Activated CD8-positive, alpha-beta T cell treated with anti-CD3 and anti-CD28 coated beads, Interleukin-2, amount 10 ng/mL, durations not matched to agents 7 days and 5 days (primary cell): ENCODE data around the gene VSIR. TPM values are rescaled to one million over a fixed set of nuclear protein-coding genes. Genes with fewer than 3 reads are reported as not detected.

Source experiments
- ATAC-seq: fragments of 150-1000 bp; cut with Tn5 transposase; one replicate; pipeline ENCODE4 v1.10.0; 2021; ENCODE audit warnings: moderate library complexity
- CTCF ChIA-PET: fragments of 350-600 bp; sonication (Branson Sonifier 250); formaldehyde crosslinking; loops from one replicate; lab custom pipeline; 2021; ENCODE audit warnings: antibody characterized with exemption; lab: Charles Lee
- POLR2A ChIA-PET: fragments of 350-600 bp; sonication (Branson Sonifier 250); formaldehyde crosslinking; loops from one replicate; lab custom pipeline; 2021; ENCODE audit warnings: antibody characterized with exemption; lab: Charles Lee
- DNase-seq: peaks from one replicate; pipeline ENCODE4 v3.0.0-alpha.2; 2020
- H3K27ac Mint-ChIP-seq: one replicate; pipeline ENCODE4 v1.8.0; 2021; ENCODE audit warnings: mild to moderate bottlenecking, mixed read lengths
- H3K27me3 Mint-ChIP-seq: one replicate; pipeline ENCODE4 v1.8.0; 2021; ENCODE audit warnings: low read depth, mixed read lengths
- H3K36me3 Mint-ChIP-seq: one replicate; pipeline ENCODE4 v1.8.0; 2021; ENCODE audit warnings: low read depth, mixed read lengths
- H3K4me1 Mint-ChIP-seq: one replicate; pipeline ENCODE4 v1.8.0; 2021; ENCODE audit warnings: low read depth, mixed read lengths
- H3K4me3 Mint-ChIP-seq: one replicate; pipeline ENCODE4 v1.8.0; 2021; ENCODE audit warnings: mild to moderate bottlenecking, mixed read lengths
- H3K9me3 Mint-ChIP-seq: one replicate; pipeline ENCODE4 v1.8.0; 2022; ENCODE audit warnings: mixed read lengths; ENCODE audit not compliant: insufficient read depth
- total RNA-seq, 2 experiments: library from RNA; stranded (reverse); gene quantifications; one replicate each; pipeline ENCODE4 v1.2.3, GENCODE V29; 2021

The VSIR gene
- 100 to 1,000 TPM; 127 to 133 TPM for total RNA-seq

DNA sequence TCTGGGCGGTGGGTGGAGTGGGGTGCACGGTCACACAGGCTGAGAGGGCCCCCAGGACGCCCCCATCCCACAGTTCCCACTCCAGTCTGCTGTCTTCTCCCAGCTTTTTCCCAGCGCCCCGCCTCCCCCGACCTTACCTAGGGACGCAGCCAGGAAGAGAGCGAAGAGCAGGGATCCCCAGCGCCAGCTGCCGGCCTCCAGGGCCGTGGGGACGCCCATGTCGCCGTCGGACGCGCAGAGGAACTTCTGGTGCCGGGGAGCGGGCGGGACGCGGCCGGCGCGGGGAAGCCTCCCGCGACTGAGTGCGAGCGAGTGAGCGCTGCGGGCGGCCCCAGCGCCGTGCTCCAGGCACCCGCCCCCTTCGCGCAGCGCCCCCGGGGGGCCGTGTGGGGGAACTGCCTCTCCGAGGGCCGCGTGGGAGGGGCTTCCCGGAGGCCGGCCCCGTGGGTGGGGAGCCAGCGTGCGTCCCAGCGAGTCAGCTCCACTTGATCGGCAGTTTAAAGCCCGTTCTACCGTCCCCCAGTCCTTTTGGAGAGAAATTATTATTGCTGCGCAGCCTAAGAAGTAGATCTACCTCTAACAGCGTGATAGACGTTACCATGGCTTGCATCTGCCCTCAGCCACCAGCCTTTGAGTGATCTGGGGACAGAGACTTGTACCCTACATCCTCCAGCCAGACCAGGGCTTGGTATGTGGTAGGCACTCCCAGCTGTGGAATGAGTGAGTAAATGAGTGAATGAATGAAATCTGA, at the start of gene VSIR:
Gene VSIR (minus strand): TSS at position 300 of the 751 bp plus-strand sequence. CDS start 81 bp downstream, at position 219.
- DNase-seq (peak; percentile 94), ATAC-seq (peak; percentile 77)
- Mint-ChIP-seq H3K36me3 (peaks cover 40% of the 10 kb centered on the region), H3K9me3 (no peaks in the 10 kb centered on the region), H3K4me3 (peak within 1 kb of the TSS; percentile 80), H3K27ac (peak within 1 kb of the TSS; percentile 90), H3K27me3 (no peaks in the 10 kb centered on the region), H3K4me1 (peaks cover 81% of the 10 kb centered on the region)
- CTCF ChIA-PET: interaction anchor here (0.6 to 14.5 kb wide), 33 partner anchors 9 to 459 kb away, joined by 3 to 186 read pairs (median 4); partner anchors contain the start of gene PSAP
- POLR2A ChIA-PET: interaction anchor here (0.7 to 8.4 kb wide), 21 partner anchors 9 to 132 kb away, joined by 3 to 87 read pairs (median 5); no protein-coding TSS in a partner anchor

DNA sequence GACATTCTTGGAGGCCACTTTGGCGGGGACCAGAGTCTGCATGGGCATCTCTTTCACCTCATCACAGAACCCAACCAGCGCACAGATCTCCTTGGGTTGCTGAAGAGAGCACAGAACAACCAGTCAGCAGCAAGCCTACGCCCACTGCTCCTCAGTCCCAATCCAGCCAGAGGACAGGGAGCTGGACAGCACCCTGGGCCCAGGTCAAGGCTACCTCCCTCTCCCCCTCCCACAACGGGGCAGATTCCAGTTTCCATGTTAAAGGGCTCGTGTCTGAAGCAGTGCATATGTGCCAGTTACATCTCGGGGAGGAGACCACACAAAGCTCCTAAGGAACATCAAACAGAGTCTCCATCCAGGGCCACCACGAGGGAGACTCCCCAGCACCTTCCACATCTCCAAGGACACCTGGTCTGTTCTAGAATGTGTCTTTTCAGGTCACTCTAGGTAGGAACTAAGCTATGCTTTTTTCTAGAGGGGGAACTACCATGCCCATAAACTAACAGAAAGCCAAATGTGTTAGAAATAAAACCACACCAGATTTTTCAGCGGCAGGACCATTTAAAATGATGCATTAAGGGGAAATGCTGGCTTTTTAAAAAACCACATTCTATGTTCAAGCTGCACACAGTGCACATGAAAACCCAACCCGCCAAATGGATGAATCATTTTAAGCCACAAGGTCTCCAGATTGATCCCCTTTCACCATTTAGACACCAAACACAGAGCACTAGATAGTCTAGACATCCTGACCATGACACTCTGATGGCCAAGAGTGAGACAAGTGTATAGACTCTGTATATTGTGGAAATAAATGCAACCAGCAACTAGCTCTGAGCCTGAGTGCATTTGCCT, 48.8 kb upstream of the VSIR start:
- peak; percentile 59 for DNase-seq
- CTCF ChIA-PET: interaction anchor here (0.8 to 1.9 kb wide), 11 partner anchors 8 to 226 kb away, joined by 3 to 18 read pairs (median 4); partner anchors contain the start of gene PSAP
- H3K4me3 Mint-ChIP-seq: no peak overlapping the region
- peak; percentile 82 for ATAC-seq
- H3K9me3 Mint-ChIP-seq: no peaks in the 10 kb centered on the region
- H3K36me3 Mint-ChIP-seq: peaks cover 51% of the 10 kb centered on the region
- peak overlapping the region; percentile 6 for H3K27ac Mint-ChIP-seq
- no peaks in the 10 kb centered on the region for H3K27me3 Mint-ChIP-seq
- H3K4me1 Mint-ChIP-seq: peaks cover 22% of the 10 kb centered on the region
- POLR2A ChIA-PET: no interaction called here

DNA sequence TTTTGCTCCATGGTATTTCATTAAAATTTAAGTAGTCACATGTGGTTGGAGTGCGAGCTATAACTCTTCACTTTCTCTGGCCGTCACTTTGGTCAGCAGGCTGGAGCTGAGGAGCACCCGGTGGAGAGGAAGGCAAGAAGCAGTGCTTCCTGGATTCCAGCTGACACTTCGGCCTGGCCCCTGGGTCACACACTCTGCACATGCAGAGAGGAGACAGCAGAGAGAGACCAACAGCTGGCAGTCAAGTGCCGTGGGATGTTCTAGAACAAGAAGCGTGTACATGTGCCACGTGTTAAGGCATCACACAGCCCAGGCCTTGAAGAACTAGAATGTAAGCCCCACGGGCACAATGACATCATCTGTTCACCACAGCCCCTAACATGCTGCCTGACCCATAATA, 47.6 kb upstream of the VSIR start:
- no peak for DNase-seq
- Mint-ChIP-seq H3K27ac (no peak overlapping the region), H3K27me3 (no peaks in the 10 kb centered on the region), H3K4me1 (peaks cover 22% of the 10 kb centered on the region), H3K36me3 (peaks cover 50% of the 10 kb centered on the region), H3K4me3 (no peak overlapping the region), H3K9me3 (no peaks in the 10 kb centered on the region)
- POLR2A ChIA-PET: interaction anchor here (0.5 kb wide), 1 partner anchor 29 kb away, joined by 3 read pairs; no protein-coding TSS in a partner anchor
- ATAC-seq: no peak
- CTCF ChIA-PET: interaction anchor here (0.6 to 1.0 kb wide), 2 partner anchors 9 kb away, joined by 4 read pairs; no protein-coding TSS in a partner anchor

DNA sequence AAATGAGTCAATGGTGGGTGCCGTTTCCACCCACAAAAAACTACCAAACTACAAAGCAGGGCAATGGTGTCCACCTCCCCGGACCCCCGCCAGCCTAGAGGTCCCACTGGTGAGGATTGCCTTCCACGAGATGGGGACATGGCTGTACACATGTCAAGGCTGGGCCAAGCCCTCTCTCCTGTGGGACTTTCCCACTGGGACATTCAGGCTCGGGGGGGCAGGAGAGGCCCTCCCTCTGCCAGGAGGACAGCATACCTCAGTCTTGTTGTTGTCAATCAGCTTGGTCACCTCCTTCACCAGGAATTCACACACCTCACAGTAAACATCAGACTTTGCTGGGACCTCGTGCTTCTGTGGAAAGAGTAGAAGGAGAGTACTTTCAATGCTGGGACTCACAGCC, 46.7 kb upstream of the VSIR start:
- Mint-ChIP-seq H3K27me3 (no peaks in the 10 kb centered on the region), H3K36me3 (peaks cover 50% of the 10 kb centered on the region), H3K27ac (no peak overlapping the region), H3K4me1 (peaks cover 22% of the 10 kb centered on the region), H3K9me3 (no peaks in the 10 kb centered on the region), H3K4me3 (no peak overlapping the region)
- CTCF ChIA-PET: no interaction called here
- no peak for DNase-seq
- POLR2A ChIA-PET: no interaction called here
- no peak for ATAC-seq

DNA sequence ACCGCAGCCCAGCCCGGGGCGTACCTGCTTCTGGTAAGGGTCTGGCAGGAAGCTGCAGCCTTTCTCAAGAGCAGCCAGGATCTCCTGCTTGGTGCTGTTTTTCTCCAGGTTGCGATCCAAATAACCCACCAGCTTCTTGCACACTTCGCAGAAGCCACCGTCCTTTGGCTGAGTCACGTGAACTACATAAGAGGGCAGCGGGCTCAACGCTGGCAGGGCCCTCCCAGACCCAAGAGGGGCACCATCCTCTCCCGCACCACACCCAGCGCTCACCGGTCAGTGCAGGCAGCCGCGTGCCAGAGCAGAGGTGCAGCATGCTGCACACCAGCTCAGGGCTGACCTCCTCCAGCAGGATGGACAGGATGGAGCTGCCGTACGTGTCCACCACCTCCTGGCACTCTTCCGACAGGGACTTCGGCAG, 46.1 kb upstream of the VSIR start:
- Mint-ChIP-seq H3K4me3 (no peak overlapping the region), H3K27ac (no peak overlapping the region), H3K27me3 (no peaks in the 10 kb centered on the region), H3K9me3 (no peaks in the 10 kb centered on the region), H3K4me1 (peaks cover 22% of the 10 kb centered on the region), H3K36me3 (peaks cover 50% of the 10 kb centered on the region)
- DNase-seq (no peak), ATAC-seq (no peak)
- POLR2A ChIA-PET: no interaction called here
- CTCF ChIA-PET: no interaction called here

DNA sequence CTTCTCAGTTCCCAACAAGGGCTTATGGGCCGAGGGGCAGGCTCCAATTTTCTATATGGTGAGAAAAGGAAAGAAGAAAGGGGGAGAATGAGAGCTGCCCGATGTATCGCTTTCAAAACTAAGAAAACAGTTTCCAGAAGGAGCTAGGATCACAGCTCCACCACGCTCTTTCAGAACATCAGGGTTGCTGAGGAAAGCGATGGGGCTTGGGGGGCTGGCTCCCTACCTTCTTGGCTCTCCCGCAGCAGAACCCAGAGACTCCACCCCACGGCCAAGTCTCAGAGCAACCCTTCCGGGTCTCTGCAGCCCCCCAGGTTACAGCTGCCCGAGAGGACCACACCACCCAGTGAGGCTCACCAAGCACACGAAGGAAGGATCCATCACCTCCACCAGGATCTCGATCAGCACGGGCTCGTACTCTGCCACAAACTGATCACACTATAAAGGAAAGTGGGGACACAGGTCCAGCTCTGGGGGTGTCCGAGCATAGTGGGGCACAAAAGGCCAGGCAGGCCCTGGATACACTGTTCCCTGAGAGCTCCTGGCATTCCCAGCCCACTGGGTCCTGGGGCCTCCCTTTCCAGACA, 45.4 kb upstream of the VSIR start:
- DNase-seq (no peak), ATAC-seq (no peak)
- CTCF ChIA-PET: interaction anchor here (0.9 kb wide), 1 partner anchor 45 kb away, joined by 3 read pairs; the partner anchor contains the start of gene VSIR
- Mint-ChIP-seq H3K27me3 (no peaks in the 10 kb centered on the region), H3K4me1 (peaks cover 22% of the 10 kb centered on the region), H3K27ac (no peak overlapping the region), H3K36me3 (peaks cover 47% of the 10 kb centered on the region), H3K4me3 (no peak overlapping the region), H3K9me3 (no peaks in the 10 kb centered on the region)
- POLR2A ChIA-PET: no interaction called here

DNA sequence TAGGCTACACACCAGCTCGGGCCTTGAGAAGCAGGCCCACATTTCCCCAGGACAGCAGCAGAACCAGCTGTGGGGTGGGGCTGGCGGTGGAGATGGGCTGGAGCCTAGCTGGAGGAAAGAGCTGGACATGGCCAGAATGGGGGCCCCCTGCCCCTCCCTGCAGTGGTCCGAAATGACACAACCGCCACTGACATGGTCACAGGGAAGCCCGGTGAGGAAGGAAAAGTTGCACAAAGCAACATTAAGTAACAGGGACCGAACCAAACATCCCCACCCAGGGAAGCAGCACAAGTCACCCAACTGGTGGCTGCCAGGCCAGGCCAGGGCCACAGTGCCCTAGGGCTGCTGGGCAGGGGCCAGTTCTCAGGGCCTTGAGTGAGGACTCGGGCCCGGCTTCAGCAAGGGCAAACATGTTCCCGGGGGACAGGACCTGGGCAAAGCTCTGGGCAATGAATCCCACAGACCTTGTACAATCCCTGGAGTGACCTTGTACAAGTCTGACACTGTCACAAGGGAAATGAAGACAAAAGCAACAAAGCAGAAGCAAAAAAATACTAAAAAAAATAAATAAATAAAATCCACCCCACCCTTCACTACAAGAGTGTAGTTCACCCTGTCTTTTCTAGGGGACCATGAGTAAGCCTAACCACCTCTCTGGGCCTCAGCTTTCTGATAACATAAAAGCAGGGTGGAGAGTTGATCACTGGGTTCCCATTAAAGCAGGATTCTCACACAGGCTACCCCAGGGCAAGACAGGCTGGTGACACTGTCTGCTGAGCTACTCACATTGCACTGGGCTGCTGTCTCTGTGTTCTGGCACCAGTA, 44.7 kb upstream of the VSIR start:
- Mint-ChIP-seq H3K27me3 (no peaks in the 10 kb centered on the region), H3K36me3 (peaks cover 42% of the 10 kb centered on the region), H3K27ac (no peak overlapping the region), H3K4me1 (peaks cover 21% of the 10 kb centered on the region), H3K9me3 (no peaks in the 10 kb centered on the region), H3K4me3 (no peak overlapping the region)
- DNase-seq (no peak), ATAC-seq (no peak)
- ChIA-PET CTCF (interaction anchor here (0.9 to 1.0 kb wide), 2 partner anchors 44 kb away, joined by 3 read pairs; partner anchors contain the start of gene VSIR), POLR2A (interaction anchor here (1.5 kb wide), 1 partner anchor 50 kb away, joined by 5 read pairs; no protein-coding TSS in a partner anchor)

DNA sequence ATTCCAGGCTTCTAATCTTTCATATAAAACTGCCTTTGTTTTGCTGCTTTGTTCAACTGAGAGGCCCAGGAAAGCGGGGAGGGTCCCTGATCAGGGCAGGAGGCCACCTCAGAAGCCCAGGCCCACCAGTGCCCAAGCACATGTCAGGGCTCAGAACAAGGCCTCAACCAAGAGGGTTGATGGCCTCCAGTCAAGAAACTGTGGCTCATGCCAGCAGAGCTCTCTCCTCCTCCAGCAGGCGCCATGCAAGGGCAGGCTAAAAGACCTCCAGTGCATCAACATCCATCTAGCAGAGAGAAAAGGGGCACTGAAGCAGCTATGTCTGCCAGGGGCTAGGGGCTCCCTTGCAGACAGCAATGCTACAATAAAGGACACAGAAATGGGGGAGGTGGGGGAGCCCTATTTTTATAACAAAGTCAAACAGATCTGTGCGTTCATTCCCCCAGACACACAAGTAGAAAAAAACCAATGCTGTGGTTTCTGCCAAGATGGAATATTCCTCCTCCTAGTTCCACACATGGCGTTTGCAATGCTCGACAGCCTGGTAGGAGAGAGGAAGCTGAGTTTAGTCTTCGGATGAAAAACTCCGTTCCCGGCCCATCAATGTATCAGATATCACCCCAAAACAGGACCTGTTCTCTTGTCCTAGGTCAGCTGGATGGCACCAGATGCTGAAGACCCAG, 43.8 kb upstream of the VSIR start:
- no peaks in the 10 kb centered on the region for H3K27me3 Mint-ChIP-seq
- H3K9me3 Mint-ChIP-seq: no peaks in the 10 kb centered on the region
- no peak for ATAC-seq
- H3K36me3 Mint-ChIP-seq: peaks cover 41% of the 10 kb centered on the region
- no peak overlapping the region for H3K4me3 Mint-ChIP-seq
- no peak overlapping the region for H3K27ac Mint-ChIP-seq
- no peak for DNase-seq
- ChIA-PET POLR2A (interaction anchor here (1.1 to 1.5 kb wide), 2 partner anchors 49 to 1351 kb away, joined by 3 to 5 read pairs; no protein-coding TSS in a partner anchor), CTCF (interaction anchor here (1.0 kb wide), 1 partner anchor 43 kb away, joined by 3 read pairs; no protein-coding TSS in a partner anchor)
- H3K4me1 Mint-ChIP-seq: peaks cover 17% of the 10 kb centered on the region

DNA sequence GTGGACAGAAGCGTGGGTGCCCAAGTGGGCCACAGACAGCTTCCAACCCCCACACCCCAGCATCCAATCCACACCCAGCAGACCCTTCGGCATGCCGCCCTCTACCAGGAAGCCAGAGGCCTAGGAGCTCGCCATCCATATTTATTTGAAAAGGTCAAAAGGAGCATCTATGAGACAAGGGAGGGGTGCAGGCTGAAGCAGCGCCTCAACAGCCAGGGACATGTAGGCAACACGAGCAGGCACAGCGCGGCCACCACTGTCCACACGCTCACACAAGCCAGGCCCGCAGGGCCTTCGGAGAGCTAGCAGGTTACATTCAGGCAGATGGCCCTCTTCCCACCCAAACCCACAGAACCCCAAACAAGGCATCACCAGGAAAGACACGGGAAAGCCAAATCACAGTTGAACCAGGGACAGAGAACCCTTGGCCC, 43.1 kb upstream of the VSIR start:
- Mint-ChIP-seq H3K27ac (no peak overlapping the region), H3K27me3 (no peaks in the 10 kb centered on the region), H3K9me3 (no peaks in the 10 kb centered on the region), H3K4me1 (peaks cover 15% of the 10 kb centered on the region), H3K4me3 (no peak overlapping the region), H3K36me3 (peaks cover 38% of the 10 kb centered on the region)
- ATAC-seq (no peak), DNase-seq (no peak)
- ChIA-PET CTCF (interaction anchor here (0.8 kb wide), 1 partner anchor 119 kb away, joined by 3 read pairs; no protein-coding TSS in a partner anchor), POLR2A (interaction anchor here (1.1 kb wide), 1 partner anchor 1352 kb away, joined by 3 read pairs; no protein-coding TSS in a partner anchor)

DNA sequence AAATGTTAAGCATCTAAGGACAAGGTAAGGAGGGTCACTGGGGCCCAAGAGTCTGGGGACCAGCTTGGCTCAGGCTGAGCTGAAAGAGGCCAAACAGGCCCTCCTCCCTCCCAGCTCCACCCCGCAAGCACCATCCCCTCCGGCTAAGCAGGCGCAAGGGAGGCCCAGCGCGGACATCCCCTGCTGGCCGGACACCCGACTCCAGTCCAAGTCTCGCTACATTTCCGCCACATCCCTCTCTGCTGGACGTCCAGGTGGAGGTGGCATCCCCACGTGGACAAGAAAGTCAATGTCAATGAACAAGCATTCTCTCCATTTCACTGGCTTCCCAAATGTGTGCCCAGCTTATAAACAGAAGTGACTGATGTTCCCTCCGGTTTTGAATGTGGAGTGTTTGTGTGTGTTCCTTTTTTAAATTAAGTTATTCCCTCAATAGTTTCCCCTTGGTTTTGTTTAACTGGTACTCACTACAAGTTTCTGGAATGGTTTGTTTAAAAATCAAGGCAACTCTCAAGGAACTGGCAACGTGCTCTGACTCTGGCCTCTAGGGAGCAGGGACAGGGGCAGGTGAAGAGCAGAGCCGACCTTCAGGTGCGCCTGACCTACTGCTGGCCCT, 42.3 kb upstream of the VSIR start:
- no peak overlapping the region for H3K4me3 Mint-ChIP-seq
- DNase-seq: no peak
- CTCF ChIA-PET: interaction anchor here (0.8 to 1.0 kb wide), 2 partner anchors 81 to 118 kb away, joined by 3 read pairs; no protein-coding TSS in a partner anchor

More for the DNA sequence above, 42.3 kb upstream of the VSIR start:
- Mint-ChIP-seq H3K9me3 (no peaks in the 10 kb centered on the region), H3K27ac (no peak overlapping the region), H3K4me1 (peaks cover 15% of the 10 kb centered on the region), H3K36me3 (peaks cover 32% of the 10 kb centered on the region), H3K27me3 (no peaks in the 10 kb centered on the region)
- ATAC-seq: no peak
- POLR2A ChIA-PET: no interaction called here
